GM18505 (cell line): ENCODE data around the gene USP48.

Experiments used
- ATAC-seq: cut with Tn5 transposase; IDR thresholded peaks from one replicate; pipeline ENCODE4 v1.9.1; 2021; ENCODE audit not compliant: unreplicated experiment
- POLR2A ChIP-seq: IDR thresholded peaks from 4 replicates; pipeline ENCODE4 v1.6.1; 2011; ENCODE audit warnings: borderline replicate concordance; ENCODE audit not compliant: insufficient read depth, insufficient read length; ENCODE audit errors: extremely low read depth

Gene USP48

GRCh38 chr1:21734526-21734925, 48.4 kb downstream of the USP48 start:
- no peak for TF ChIP-seq POLR2A
- no peak for ATAC-seq

GRCh38 chr1:21732664-21733063, 50.3 kb downstream of the USP48 start:
- no peak for TF ChIP-seq POLR2A
- ATAC-seq = no peak

- no peak for ATAC-seq
- no peak for TF ChIP-seq POLR2A
These were observed 57.1 kb downstream of the USP48 start for GRCh38 chr1:21725748-21726392.

GRCh38 chr1:21724570-21724969, 58.4 kb downstream of the USP48 start:
- no peak for ATAC-seq
- no peak for TF ChIP-seq POLR2A

- ATAC-seq = no peak
- TF ChIP-seq POLR2A = no peak
These were observed 58.9 kb downstream of the USP48 start for GRCh38 chr1:21724098-21724497.

GRCh38 chr1:21721295-21721985, 61.5 kb downstream of the USP48 start:
- TF ChIP-seq POLR2A = no peak
- no peak for ATAC-seq

- ATAC-seq = no peak
- TF ChIP-seq POLR2A = no peak
These were observed 66.8 kb downstream of the USP48 start for GRCh38 chr1:21716169-21716568.

DNA sequence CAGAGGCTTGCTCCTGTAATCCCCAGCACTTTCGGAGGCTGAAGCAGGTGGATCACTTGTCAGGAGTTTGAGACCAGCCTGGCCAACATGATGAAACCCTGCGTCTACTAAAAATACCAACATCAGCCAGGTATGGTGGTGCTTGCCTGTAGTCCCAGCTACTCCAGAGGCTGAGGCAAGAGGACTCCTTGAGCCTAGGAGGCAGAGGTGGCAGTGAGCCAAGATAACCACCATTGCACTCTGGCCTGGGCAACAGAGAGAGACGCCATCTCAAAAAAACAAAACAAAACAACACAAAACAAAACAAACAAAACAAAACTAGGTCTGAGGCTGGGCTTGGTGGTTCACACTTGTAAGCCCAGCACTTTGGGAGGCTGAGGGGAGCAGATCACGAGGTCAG, 75.1 kb downstream of the USP48 start:
- no peak for TF ChIP-seq POLR2A
- no peak for ATAC-seq

- no peak for ATAC-seq
- TF ChIP-seq POLR2A = no peak
These were observed 75.7 kb downstream of the USP48 start for GRCh38 chr1:21707086-21707840.

DNA sequence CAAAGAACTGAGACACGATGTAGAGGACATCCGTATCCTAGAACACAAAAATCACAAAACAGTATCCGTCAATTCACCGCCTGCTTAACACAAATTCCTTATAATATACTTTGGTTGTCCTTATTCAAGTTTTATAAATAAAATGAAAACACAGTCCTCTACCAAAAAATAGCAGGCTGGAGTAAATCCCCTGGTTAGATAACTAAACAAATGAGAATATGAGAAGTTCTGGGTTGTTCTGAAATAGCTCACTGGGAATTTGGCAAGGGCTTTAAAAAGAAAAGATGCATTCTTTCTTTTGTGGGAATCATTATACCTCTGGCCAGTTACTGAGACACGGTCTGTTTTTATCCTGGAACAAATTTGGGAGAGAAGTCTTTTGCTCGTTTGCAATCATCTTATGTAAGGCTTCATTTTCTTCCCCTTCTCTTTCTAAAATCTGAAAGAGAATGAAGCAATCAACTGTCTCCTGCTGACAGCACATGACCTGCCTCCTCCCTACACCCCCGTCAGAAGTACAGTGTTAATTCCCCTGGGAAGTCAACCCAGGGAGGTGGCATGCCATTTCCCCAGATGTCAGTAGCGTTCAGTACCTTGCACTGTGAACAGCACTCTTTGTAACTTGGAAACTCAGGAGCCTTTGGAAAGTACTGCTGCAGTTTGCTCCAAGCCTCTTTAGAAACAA, 76.7 kb downstream of the USP48 start:
- no peak for TF ChIP-seq POLR2A
- ATAC-seq = no peak

DNA sequence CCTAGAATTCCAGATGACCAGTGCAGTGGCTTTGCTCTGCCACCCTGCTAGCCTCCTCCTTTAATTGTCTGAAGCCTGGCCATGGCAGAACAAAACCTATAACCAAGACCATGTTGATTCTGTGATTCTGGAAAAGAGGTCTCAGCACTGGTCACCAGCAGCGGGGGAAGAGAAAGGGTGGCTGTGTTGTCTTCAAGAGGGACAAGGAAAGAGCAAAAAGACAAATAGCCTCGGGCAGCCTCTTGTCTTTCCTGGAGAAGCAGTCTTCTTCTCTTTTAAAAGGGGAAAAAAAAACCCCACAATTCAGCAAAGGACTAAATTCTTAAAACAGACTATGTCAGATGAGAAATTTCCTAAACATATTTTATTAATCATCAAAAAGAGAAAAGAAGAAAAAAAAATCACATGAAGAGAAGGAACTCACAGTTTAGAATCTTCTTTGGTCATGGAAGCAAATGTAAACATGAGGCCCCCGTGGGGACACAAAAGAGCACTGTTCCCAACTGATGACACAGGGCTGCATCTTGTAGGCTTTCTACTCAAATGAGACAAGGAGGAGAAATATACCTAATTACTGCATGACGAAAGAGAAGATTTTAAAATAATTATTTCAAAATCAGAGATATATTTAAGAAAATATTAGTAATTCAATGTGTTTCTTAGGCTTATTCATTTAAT, 77.5 kb downstream of the USP48 start:
- ATAC-seq = no peak
- TF ChIP-seq POLR2A = no peak

- ATAC-seq = no peak
- TF ChIP-seq POLR2A = no peak
These were observed 78.8 kb downstream of the USP48 start for GRCh38 chr1:21704145-21704544.
